K562 (cell line): ENCODE measurements around the gene MDFIC. TPM values are rescaled to one million over a fixed set of nuclear protein-coding genes. Genes with fewer than 3 reads are reported as not detected.

Experiments
- EP400 ChIP-seq: fragments of 450-650 bp; IDR thresholded peaks from 2 replicates; pipeline ENCODE4 v1.6.1; 2017; ENCODE audit warnings: antibody characterized with exemption, mild to moderate bottlenecking, moderate library complexity
- EWSR1 ChIP-seq: fragments of 450-650 bp; IDR thresholded peaks from 2 replicates; pipeline ENCODE4 v1.6.1; 2018; ENCODE audit warnings: borderline replicate concordance, mild to moderate bottlenecking, low read depth, moderate library complexity; ENCODE audit not compliant: partially characterized antibody
- NELFE ChIP-seq: IDR thresholded peaks from 2 replicates; pipeline ENCODE4 v1.6.1; 2011; ENCODE audit warnings: mild to moderate bottlenecking; ENCODE audit not compliant: insufficient read depth, insufficient read length
- RFX5 ChIP-seq: IDR thresholded peaks from 2 replicates; pipeline ENCODE4 v1.6.1; 2011; ENCODE audit warnings: low read depth, mild to moderate bottlenecking, improper control_type of control experiment, low read length
- SMC3 ChIP-seq: conservative IDR thresholded peaks from 2 replicates; pipeline ENCODE4 v1.6.1; 2011; ENCODE audit warnings: low read depth, low read length, improper control_type of control experiment; ENCODE audit not compliant: insufficient read depth
- TAF15 ChIP-seq: fragments of 200-400 bp; formaldehyde crosslinking; IDR thresholded peaks from 2 replicates; pipeline ENCODE4 v1.6.1; 2017; ENCODE audit warnings: mild to moderate bottlenecking, low read depth, low read length, moderate library complexity
- XRCC5 ChIP-seq: fragments of 200-400 bp; formaldehyde crosslinking; IDR thresholded peaks from 2 replicates; pipeline ENCODE4 v1.6.1; 2017; ENCODE audit warnings: low read depth, mild to moderate bottlenecking, low read length
- ZNF695 ChIP-seq: fragments of 450-650 bp; formaldehyde crosslinking; IDR thresholded peaks from 2 replicates; pipeline ENCODE4 v1.4.0; 2020; ENCODE audit warnings: mild to moderate bottlenecking, moderate library complexity
- polyA plus RNA-seq, 8 experiments: library from polyadenylated mRNA; depleted of rRNA in 4 of 8; stranded (reverse) in 5 of 8; unstranded in 3 of 8; fragments of >200 nt; fragmentation: Nextera tagmentation in 2 of 8; fragmentation: Illumina TruSeq in 1 of 8; extraction: Ambion mirVana in 2 of 8; extraction: Trizol in 1 of 8; gene quantifications; 2 replicates each; pipeline versions ENCODE4 v1.2.1 to v1.2.3, GENCODE V29; 2011 to 2014; ENCODE audit warnings: inconsistent platforms in 1 of 8, missing spikeins in 1 of 8
- total RNA-seq, 7 experiments: library from RNA; depleted of rRNA in 6 of 7; stranded (reverse); fragments of >200 nt in 6 of 7; fragmentation: Illumina TruSeq in 2 of 7; extraction: Trizol in 2 of 7; gene quantifications; 2 replicates each; pipeline versions ENCODE4 v1.2.1 to v1.2.3, GENCODE V29; 2011 to 2021; ENCODE audit warnings: low replicate concordance in 1 of 7
- TF ChIP-seq, protein P1 (sequence below): fragments of 250-450 bp; sonication (Bioruptor Pico); IDR thresholded peaks from 2 replicates; pipeline ENCODE4 v1.4.0; 2020; ENCODE audit warnings: mild to moderate bottlenecking, moderate library complexity
- TF ChIP-seq, protein P2 (sequence below): fragments of 250-450 bp; sonication (Bioruptor Pico); IDR thresholded peaks from 2 replicates; pipeline ENCODE4 v1.8.0; 2021; ENCODE audit warnings: mild to moderate bottlenecking, moderate library complexity

MDFIC gene
- total and polyA plus RNA-seq, 9 of the 15 experiments (the other 6 are each of a cell fraction or from before 2014, with no cell fraction given): 0.13 to 0.24 TPM; not detected in 7

DNA sequence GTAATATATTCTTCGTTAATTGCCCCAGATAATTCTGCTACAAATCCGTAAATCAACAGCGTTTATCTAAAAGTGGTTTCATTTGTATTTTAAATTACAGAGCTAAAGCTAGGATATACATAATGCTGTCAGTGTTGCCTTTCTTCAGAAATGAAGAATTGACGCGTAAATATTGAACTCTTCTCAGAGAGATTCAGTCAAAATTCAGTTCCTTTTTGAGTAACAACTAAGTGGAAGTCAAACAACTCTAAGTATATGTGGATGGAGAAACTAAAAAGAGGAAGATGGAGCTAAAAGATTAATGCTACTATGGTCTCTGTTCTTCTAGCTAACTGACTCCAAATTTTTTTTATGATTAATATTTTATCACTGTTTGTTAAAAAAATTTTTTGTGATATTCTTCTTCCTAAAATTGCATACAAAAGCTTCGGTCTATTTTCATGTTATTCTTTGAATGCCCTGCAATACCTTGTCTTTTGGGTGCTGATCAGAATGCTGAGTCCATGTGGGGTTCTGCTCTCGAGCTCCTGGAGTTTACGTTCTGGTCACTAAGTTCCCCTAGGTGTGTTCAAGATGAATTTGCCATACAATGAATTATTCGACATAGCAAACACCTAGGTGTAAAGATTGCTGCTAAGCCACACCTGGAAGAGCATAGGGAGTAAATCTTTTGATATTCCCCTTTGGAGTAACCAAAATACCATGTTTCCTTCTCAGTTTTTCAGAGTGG, 20.7 kb downstream of the MDFIC start (continued):
- TF ChIP-seq, protein P1, sequence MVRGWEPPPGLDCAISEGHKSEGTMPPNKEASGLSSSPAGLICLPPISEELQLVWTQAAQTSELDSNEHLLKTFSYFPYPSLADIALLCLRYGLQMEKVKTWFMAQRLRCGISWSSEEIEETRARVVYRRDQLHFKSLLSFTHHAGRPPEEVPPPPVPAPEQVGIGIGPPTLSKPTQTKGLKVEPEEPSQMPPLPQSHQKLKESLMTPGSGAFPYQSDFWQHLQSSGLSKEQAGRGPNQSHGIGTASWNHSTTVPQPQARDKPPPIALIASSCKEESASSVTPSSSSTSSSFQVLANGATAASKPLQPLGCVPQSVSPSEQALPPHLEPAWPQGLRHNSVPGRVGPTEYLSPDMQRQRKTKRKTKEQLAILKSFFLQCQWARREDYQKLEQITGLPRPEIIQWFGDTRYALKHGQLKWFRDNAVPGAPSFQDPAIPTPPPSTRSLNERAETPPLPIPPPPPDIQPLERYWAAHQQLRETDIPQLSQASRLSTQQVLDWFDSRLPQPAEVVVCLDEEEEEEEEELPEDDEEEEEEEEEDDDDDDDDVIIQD (CRISPR knock-in tag): no peak
- TF ChIP-seq RFX5: no peak
- TF ChIP-seq, protein P2, sequence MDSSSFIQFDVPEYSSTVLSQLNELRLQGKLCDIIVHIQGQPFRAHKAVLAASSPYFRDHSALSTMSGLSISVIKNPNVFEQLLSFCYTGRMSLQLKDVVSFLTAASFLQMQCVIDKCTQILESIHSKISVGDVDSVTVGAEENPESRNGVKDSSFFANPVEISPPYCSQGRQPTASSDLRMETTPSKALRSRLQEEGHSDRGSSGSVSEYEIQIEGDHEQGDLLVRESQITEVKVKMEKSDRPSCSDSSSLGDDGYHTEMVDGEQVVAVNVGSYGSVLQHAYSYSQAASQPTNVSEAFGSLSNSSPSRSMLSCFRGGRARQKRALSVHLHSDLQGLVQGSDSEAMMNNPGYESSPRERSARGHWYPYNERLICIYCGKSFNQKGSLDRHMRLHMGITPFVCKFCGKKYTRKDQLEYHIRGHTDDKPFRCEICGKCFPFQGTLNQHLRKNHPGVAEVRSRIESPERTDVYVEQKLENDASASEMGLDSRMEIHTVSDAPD (CRISPR knock-in tag): no peak
- no peak for TF ChIP-seq NELFE
- no peak for TF ChIP-seq ZNF695 (CRISPR knock-in tag)
- TF ChIP-seq EP400: no peak
- TF ChIP-seq XRCC5: no peak
- no peak for TF ChIP-seq EWSR1
- no peak for TF ChIP-seq SMC3
- no peak for TF ChIP-seq TAF15
